Mesenchymal stem cell (in vitro differentiated cells and primary cell): ENCODE results near the gene COLGALT1.

Source experiments
- DNase-seq: peaks from one replicate; pipeline ENCODE4 v3.0.0-alpha.2; 2013
- H2AFZ ChIP-seq: one replicate; pipeline ENCODE4 v1.6.1; 2013; ENCODE audit warnings: low read depth, mild to moderate bottlenecking, control low read depth, inconsistent platforms, low read length, moderate library complexity
- H2AK5ac ChIP-seq: 2 replicates; pipeline ENCODE4 v1.6.1; 2013; ENCODE audit warnings: low read length, moderate library complexity, mild to moderate bottlenecking, inconsistent platforms; ENCODE audit not compliant: severe bottlenecking
- H2BK120ac ChIP-seq: one replicate; pipeline ENCODE4 v1.6.1; 2013; ENCODE audit warnings: low read depth, mild to moderate bottlenecking, inconsistent platforms, low read length, moderate library complexity
- H2BK12ac ChIP-seq, 2 experiments: one replicate each; pipeline ENCODE4 v1.6.1; 2013; ENCODE audit warnings: inconsistent platforms in 2 of 2, low read length in 2 of 2, mild to moderate bottlenecking in 2 of 2, moderate library complexity in 2 of 2, control low read depth in 1 of 2
- H2BK15ac ChIP-seq: one replicate; pipeline ENCODE4 v1.6.1; 2013; ENCODE audit warnings: mild to moderate bottlenecking, low read depth, inconsistent platforms; ENCODE audit not compliant: poor library complexity, severe bottlenecking
- H2BK5ac ChIP-seq: 2 replicates; pipeline ENCODE4 v1.6.1; 2013; ENCODE audit warnings: low read depth, mild to moderate bottlenecking, low read length, control low read depth, inconsistent platforms; ENCODE audit not compliant: poor library complexity, severe bottlenecking
- H3K14ac ChIP-seq, 2 experiments: one replicate each; pipeline ENCODE4 v1.6.1; 2013; ENCODE audit warnings: inconsistent platforms in 2 of 2, low read length in 2 of 2, control low read depth in 1 of 2, mild to moderate bottlenecking in 1 of 2, moderate library complexity in 1 of 2
- H3K18ac ChIP-seq, 2 experiments: one replicate each; pipeline ENCODE4 v1.6.1; 2013; ENCODE audit warnings: inconsistent platforms in 2 of 2, low read length in 2 of 2, control low read depth in 1 of 2, low read depth in 1 of 2, mild to moderate bottlenecking in 1 of 2
- H3K23ac ChIP-seq, 2 experiments: one replicate each; pipeline ENCODE4 v1.6.1; 2013; ENCODE audit warnings: inconsistent platforms in 2 of 2, low read length in 2 of 2, mild to moderate bottlenecking in 2 of 2, moderate library complexity in 2 of 2, control low read depth in 1 of 2
- H3K27ac ChIP-seq: 2 replicates; pipeline ENCODE4 v1.5.1; 2013; ENCODE audit warnings: mild to moderate bottlenecking, moderate library complexity, low read length, control low read depth, inconsistent platforms; ENCODE audit not compliant: poor library complexity, severe bottlenecking
- H3K27me3 ChIP-seq, 2 experiments: 2 replicates each; pipeline versions ENCODE4 v1.6.1 to v1.7.0; 2013; ENCODE audit warnings: low read length in 2 of 2, mild to moderate bottlenecking in 2 of 2, moderate library complexity in 2 of 2, control low read depth in 1 of 2, inconsistent platforms in 1 of 2; ENCODE audit not compliant: control insufficient read depth in 1 of 2, insufficient read depth in 1 of 2
- H3K36me3 ChIP-seq, 2 experiments: 2 replicates each; pipeline versions ENCODE4 v1.6.1 to v1.7.0; 2013; ENCODE audit warnings: low read length in 2 of 2, control low read depth in 1 of 2, inconsistent platforms in 1 of 2, low read depth in 1 of 2, mild to moderate bottlenecking in 1 of 2; ENCODE audit not compliant: insufficient read depth in 2 of 2, control insufficient read depth in 1 of 2
- H3K4ac ChIP-seq, 2 experiments: one replicate each; pipeline ENCODE4 v1.6.1; 2013; ENCODE audit warnings: inconsistent platforms in 2 of 2, low read length in 2 of 2, mild to moderate bottlenecking in 2 of 2, moderate library complexity in 2 of 2, control low read depth in 1 of 2, low read depth in 1 of 2
- H3K4me1 ChIP-seq: 2 replicates; pipeline ENCODE4 v1.6.1; 2013; ENCODE audit warnings: low read depth, low read length, control low read depth; ENCODE audit not compliant: control insufficient read depth, insufficient read depth
- H3K4me2 ChIP-seq: 2 replicates; pipeline ENCODE4 v1.6.1; 2013; ENCODE audit warnings: low read length, mild to moderate bottlenecking, inconsistent platforms; ENCODE audit not compliant: poor library complexity, severe bottlenecking
- H3K4me3 ChIP-seq, 2 experiments: 2 replicates each; pipeline versions ENCODE4 v1.5.1 to v1.7.0; 2013; ENCODE audit warnings: low read length in 2 of 2, mild to moderate bottlenecking in 2 of 2, control low read depth in 1 of 2, low read depth in 1 of 2; ENCODE audit not compliant: insufficient read depth in 1 of 2
- H3K79me1 ChIP-seq: replicated peaks from 2 replicates; pipeline ENCODE4 v1.6.1; 2013; ENCODE audit warnings: mild to moderate bottlenecking, control low read depth, low read length, inconsistent platforms; ENCODE audit not compliant: poor library complexity, severe bottlenecking
- H3K9ac ChIP-seq: 2 replicates; pipeline ENCODE4 v1.7.0; 2013; ENCODE audit warnings: mild to moderate bottlenecking, low read length, moderate library complexity
- H3K9me3 ChIP-seq: 2 replicates; pipeline ENCODE4 v1.7.0; 2013; ENCODE audit warnings: mild to moderate bottlenecking, low read length; ENCODE audit not compliant: control insufficient read depth
- H4K8ac ChIP-seq: one replicate; pipeline ENCODE4 v1.6.1; 2013; ENCODE audit warnings: inconsistent platforms, mild to moderate bottlenecking, low read length, moderate library complexity
- H4K91ac ChIP-seq: one replicate; pipeline ENCODE4 v1.6.1; 2013; ENCODE audit warnings: mild to moderate bottlenecking, low read length, inconsistent platforms
- WGBS: methylation state at CpG from one replicate; pipeline ENCODE4 v1.1.7; 2013; ENCODE audit warnings: mixed read lengths; 5-methylcytosine and 5-hydroxymethylcytosine counted together

The COLGALT1 gene

GRCh38 chr19:17511724-17512573 is 43.5 kb upstream of the COLGALT1 start:
- peak; percentile 81 for DNase-seq
- peak overlapping the region; percentile 51 to 92 for H3K23ac ChIP-seq
- peak overlapping the region; percentile 87 to 98 for H3K4me3 ChIP-seq
- H2BK12ac ChIP-seq = peak overlapping the region; percentile 33 to 65
- H3K27ac ChIP-seq = peak overlapping the region; percentile 60
- H4K91ac ChIP-seq = peak overlapping the region; percentile 100
- no peaks in the 10 kb centered on the region for H3K27me3 ChIP-seq
- peaks cover 30% of the 10 kb centered on the region for H3K79me1 ChIP-seq
- H3K14ac ChIP-seq = peak overlapping the region in 1 of 2 experiments; percentile 99
- peak overlapping the region; percentile 84 for H2AFZ ChIP-seq
- peak overlapping the region; percentile 99 for H3K4ac ChIP-seq
- H3K4me2 ChIP-seq = peak overlapping the region; percentile 98
- H3K36me3 ChIP-seq = peaks cover 10 to 22% of the 10 kb centered on the region in 2 experiments
- peak overlapping the region; percentile 90 for H2BK5ac ChIP-seq
- peak overlapping the region; percentile 97 for H3K9ac ChIP-seq
- 3% methylated on average over 75 of the region's 82 CpGs for WGBS
- H2BK120ac ChIP-seq = peak overlapping the region; percentile 94
- H2BK15ac ChIP-seq = peak overlapping the region; percentile 97
- peak overlapping the region; percentile 99 for H4K8ac ChIP-seq
- peak overlapping the region; percentile 98 to 99 for H3K18ac ChIP-seq
- peaks cover 7% of the 10 kb centered on the region for H3K9me3 ChIP-seq
- H3K4me1 ChIP-seq = peaks cover 20% of the 10 kb centered on the region
- H2AK5ac ChIP-seq = peak overlapping the region; percentile 69

- Histone ChIP-seq H3K4me1 (peaks cover 20% of the 10 kb centered on the region), H3K27ac (peak overlapping the region; percentile 0), H3K4me2 (peak overlapping the region; percentile 98), H2AK5ac (peak overlapping the region; percentile 41), H2AFZ (peak overlapping the region; percentile 84), H3K4me3 (peak overlapping the region; percentile 87 to 98), H3K27me3 (no peaks in the 10 kb centered on the region), H3K36me3 (peaks cover 16 to 28% of the 10 kb centered on the region in 2 experiments), H3K4ac (peak overlapping the region; percentile 13 to 29), H3K14ac (peak overlapping the region in 1 of 2 experiments; percentile 99), H2BK12ac (peak overlapping the region in 1 of 2 experiments; percentile 65), H3K18ac (peak overlapping the region; percentile 98 to 99), H4K8ac (peak overlapping the region; percentile 73), H3K23ac (no peak overlapping the region), H3K79me1 (peaks cover 30% of the 10 kb centered on the region), H3K9ac (peak overlapping the region; percentile 97), H3K9me3 (peaks cover 13% of the 10 kb centered on the region), H2BK15ac (peak overlapping the region; percentile 36), H2BK5ac (no peak overlapping the region), H2BK120ac (peak overlapping the region; percentile 58), H4K91ac (no peak overlapping the region)
- DNase-seq = no peak
- WGBS = 65% methylated on average over 9 of the region's 9 CpGs
Measured at GRCh38 chr19:17512574-17512939, 42.9 kb upstream of the COLGALT1 start.

- Histone ChIP-seq H3K9ac (no peak overlapping the region), H4K8ac (no peak overlapping the region), H3K79me1 (peaks cover 28% of the 10 kb centered on the region), H2BK12ac (no peak overlapping the region), H3K4me2 (no peak overlapping the region), H3K14ac (no peak overlapping the region), H2BK15ac (no peak overlapping the region), H2BK120ac (no peak overlapping the region), H3K4ac (no peak overlapping the region), H3K18ac (no peak overlapping the region), H2BK5ac (no peak overlapping the region), H3K4me1 (peaks cover 17% of the 10 kb centered on the region), H3K27ac (no peak overlapping the region), H3K4me3 (no peak overlapping the region), H2AFZ (no peak overlapping the region), H2AK5ac (no peak overlapping the region), H3K9me3 (peaks cover 26% of the 10 kb centered on the region), H3K27me3 (no peaks in the 10 kb centered on the region), H3K23ac (no peak overlapping the region), H3K36me3 (peaks cover 38 to 49% of the 10 kb centered on the region in 2 experiments), H4K91ac (no peak overlapping the region)
- 93% methylated on average over 15 of the region's 15 CpGs for WGBS
- DNase-seq = no peak
Measured at GRCh38 chr19:17515408-17516149, 39.9 kb upstream of the COLGALT1 start.

- no peaks in the 10 kb centered on the region for H3K27me3 ChIP-seq
- H3K4me2 ChIP-seq = no peak overlapping the region
- H3K4ac ChIP-seq = no peak overlapping the region
- peaks cover 26% of the 10 kb centered on the region for H3K9me3 ChIP-seq
- H2BK5ac ChIP-seq = no peak overlapping the region
- no CpG with 5 or more reads among the region's 1 CpG for WGBS
- H3K4me1 ChIP-seq = peaks cover 8% of the 10 kb centered on the region
- no peak overlapping the region for H2BK120ac ChIP-seq
- H4K91ac ChIP-seq = no peak overlapping the region
- peaks cover 20% of the 10 kb centered on the region for H3K79me1 ChIP-seq
- peaks cover 45 to 60% of the 10 kb centered on the region in 2 experiments for H3K36me3 ChIP-seq
- no peak overlapping the region for H3K18ac ChIP-seq
- H2BK12ac ChIP-seq = no peak overlapping the region
- H3K9ac ChIP-seq = no peak overlapping the region
- no peak for DNase-seq
- H3K27ac ChIP-seq = no peak overlapping the region
- peak overlapping the region in 1 of 2 experiments; percentile 30 for H3K4me3 ChIP-seq
- H2AFZ ChIP-seq = no peak overlapping the region
- no peak overlapping the region for H2BK15ac ChIP-seq
- no peak overlapping the region for H3K23ac ChIP-seq
- no peak overlapping the region for H2AK5ac ChIP-seq
- no peak overlapping the region for H3K14ac ChIP-seq
- H4K8ac ChIP-seq = no peak overlapping the region
Measured at GRCh38 chr19:17517898-17518297, 37.6 kb upstream of the COLGALT1 start.
